Measurements from ENCODE around the gene GTF3A. TPM values are rescaled to one million over a fixed set of nuclear protein-coding genes. Genes with fewer than 3 reads are reported as not detected.

The GTF3A gene
- total and polyA plus RNA-seq, 9 of the 15 experiments (the other 6 are each of a cell fraction or from before 2014, with no cell fraction given) = 47.5 to 303 (median 174) TPM

GRCh38 chr13:27375686-27376326, 48.6 kb upstream of the GTF3A start:
- no peak overlapping the region; the same call in 1 of the 2 replicates for H3K4me2 ChIP-seq (ENCODE audit: insufficient read depth, low read length)
- intact Hi-C loops (cut with micrococcal nuclease) (no loop called here), in situ Hi-C loops (cut with MboI) (loop anchor here (5.0 kb wide), 1 partner anchor 611 kb away; the partner anchor contains the start of gene URAD)
- no TSS peak for BruUV-seq (replicated peaks)
- no peaks in the 10 kb centered on the region for H3K36me3 ChIP-seq (ENCODE audit: control insufficient read depth, insufficient read depth, low read length)
- H3K9me1 ChIP-seq (ENCODE audit: control insufficient read depth, insufficient read depth, low read length) = no peaks in the 10 kb centered on the region
- CTCF ChIA-PET (ENCODE audit: low intra/inter-chr PET ratio) = interaction anchor here (0.6 to 2.1 kb wide), 3 partner anchors 10 to 451 kb away, joined by 3 to 16 read pairs (median 4); partner anchors contain the start of gene POLR1D
- no peak overlapping the region for H2AFZ ChIP-seq (ENCODE audit: low read depth, low read length)
- POLR2A ChIA-PET = no interaction called here
- DNase-seq (ENCODE audit: extremely low read depth in 1 of 4, low spot score in 3 of 4) (peak; percentile 66 to 69 (median 68)), FAIRE-seq (peak; percentile 77), ATAC-seq (peak; percentile 86)
- H3K79me2 ChIP-seq (ENCODE audit: control insufficient read depth, insufficient read depth, low read length) = no peaks in the 10 kb centered on the region
- no peak overlapping the region for H3K4me3 ChIP-seq
- no peaks in the 10 kb centered on the region for H4K20me1 ChIP-seq (replicated peaks; ENCODE audit: control insufficient read depth, insufficient read depth, low read length)
- peaks cover 6 to 31% of the 10 kb centered on the region in 2 experiments; a peak in 3 of 5 replicates for H3K27me3 ChIP-seq (ENCODE audit: control insufficient read depth in 2 of 2, insufficient read depth in 2 of 2, low read length in 2 of 2)
- no peak overlapping the region for H3K27ac ChIP-seq (ENCODE audit: extremely low read depth, low read depth, low read length)
- H3K9me3 ChIP-seq (replicated peaks; ENCODE audit: control insufficient read depth, insufficient read depth, low read depth, low read length) = no peaks in the 10 kb centered on the region
- 47% methylated on average over 11 of the region's 15 CpGs for WGBS (ENCODE audit: insufficient coverage, low coverage, missing lambda C conversion rate)
- H3K4me1 ChIP-seq (replicated peaks in 1 of 2; ENCODE audit: control insufficient read depth in 2 of 2, insufficient read depth in 2 of 2, low read length in 2 of 2) = no peaks in the 10 kb centered on the region
- no peak overlapping the region for H3K9ac ChIP-seq (ENCODE audit: insufficient read depth in 1 of 2, low read depth in 2 of 2, low read length in 2 of 2)
- TF ChIP-seq PBX2 (CRISPR knock-in tag; IDR thresholded peaks at IDR 0.05; ENCODE audit: low read depth) (no peak), PBX2 (tag; conservative IDR thresholded peaks at IDR 0.05; ENCODE audit: low read depth) (no peak), CTCF (IDR thresholded peaks at IDR 0.05 in 2 of 3, conservative IDR thresholded peaks at IDR 0.05 in 1 of 3; ENCODE audit: insufficient read depth in 2 of 3, low read depth in 1 of 3, low read length in 3 of 3) (peak; percentile 63 to 76 (median 66)), ZFP36 (IDR thresholded peaks at IDR 0.05; ENCODE audit: low read depth, low read length, partially characterized antibody) (peak; percentile 19), SRSF7 (optimal IDR thresholded peaks at IDR 0.05; ENCODE audit: low read depth, low read length) (no peak), SMC3 (conservative IDR thresholded peaks at IDR 0.05; ENCODE audit: insufficient read depth, low read depth, low read length) (0 out of 2 replicates have a peak, but pooled peaks have one; percentile 29), KLF16 (IDR thresholded peaks at IDR 0.05) (0 out of 2 replicates have a peak, but pooled peaks have one; percentile 8), RAD21 (CRISPR knock-in tag; conservative IDR thresholded peaks at IDR 0.05 in 1 of 2, IDR thresholded peaks at IDR 0.05 in 1 of 2) (peak in 1 of 2 experiments; percentile 41; a peak in 1 of 4 replicates)

Measured in K562 (cell line).